Loucy (cell line): ENCODE results near the gene CENPP.

Experiments
- H2AFZ ChIP-seq: fragments of 200-600 bp; sonication (generic); 2 replicates; pipeline ENCODE4 v1.6.0; 2016; ENCODE audit warnings: antibody characterized with exemption, mild to moderate bottlenecking, low read length, moderate library complexity
- H3F3A ChIP-seq: fragments of 200-600 bp; 2 replicates; pipeline ENCODE4 v1.6.0; 2016; ENCODE audit warnings: antibody characterized with exemption, low read depth, mild to moderate bottlenecking
- H3K27me3 ChIP-seq: fragments of 200-600 bp; sonication (generic); 2 replicates; pipeline ENCODE4 v1.6.1; 2014; ENCODE audit warnings: low read length, mild to moderate bottlenecking; ENCODE audit not compliant: insufficient read depth, poor library complexity, severe bottlenecking
- H3K36me3 ChIP-seq: fragments of 200-600 bp; sonication (generic); 2 replicates; pipeline ENCODE4 v1.6.1; 2016; ENCODE audit warnings: low read length; ENCODE audit not compliant: insufficient read depth
- H3K4me1 ChIP-seq: fragments of 200-600 bp; sonication (generic); 2 replicates; pipeline ENCODE4 v1.5.1; 2014; ENCODE audit warnings: low read length, mild to moderate bottlenecking; ENCODE audit not compliant: insufficient read depth, poor library complexity, severe bottlenecking
- H3K4me2 ChIP-seq: fragments of 200-600 bp; sonication (generic); 2 replicates; pipeline ENCODE4 v1.6.0; 2014; ENCODE audit warnings: antibody characterized with exemption, low read length, low read depth, mild to moderate bottlenecking; ENCODE audit not compliant: poor library complexity, severe bottlenecking
- H3K4me3 ChIP-seq: fragments of 200-600 bp; sonication (generic); 2 replicates; pipeline ENCODE4 v1.5.1; 2014; ENCODE audit warnings: low read length, mild to moderate bottlenecking, mixed read lengths; ENCODE audit not compliant: poor library complexity, severe bottlenecking
- H3K79me2 ChIP-seq: fragments of 200-600 bp; sonication (generic); 2 replicates; pipeline ENCODE4 v1.6.1; 2014; ENCODE audit warnings: low read length; ENCODE audit not compliant: insufficient read depth
- H3K9ac ChIP-seq: fragments of 200-600 bp; sonication (generic); 2 replicates; pipeline ENCODE4 v1.6.0; 2014; ENCODE audit warnings: mild to moderate bottlenecking, low read depth, low read length, moderate library complexity; ENCODE audit not compliant: poor library complexity, severe bottlenecking
- H3K9me2 ChIP-seq: fragments of 200-600 bp; sonication (generic); replicated peaks from 2 replicates; pipeline ENCODE4 v1.6.1; 2016; ENCODE audit warnings: low read depth, low read length, mixed read lengths
- H3K9me3 ChIP-seq: fragments of 200-600 bp; sonication (generic); 2 replicates; pipeline ENCODE4 v1.6.1; 2014; ENCODE audit warnings: mild to moderate bottlenecking, antibody characterized with exemption, low read length, low read depth; ENCODE audit not compliant: insufficient read depth
- H4K20me1 ChIP-seq: fragments of 200-600 bp; sonication (generic); 2 replicates; pipeline ENCODE4 v1.6.0; 2014; ENCODE audit warnings: antibody characterized with exemption, low read length, mild to moderate bottlenecking; ENCODE audit not compliant: insufficient read depth, poor library complexity, severe bottlenecking
- EZH2phosphoT487 ChIP-seq: fragments of 200-600 bp; IDR thresholded peaks from 2 replicates; pipeline ENCODE4 v1.6.1; 2018; ENCODE audit warnings: antibody characterized with exemption, mild to moderate bottlenecking, moderate library complexity, borderline replicate concordance
- TF ChIP-seq, protein P1 (sequence below): fragments of 200-600 bp; sonication (generic); conservative IDR thresholded peaks from 2 replicates; pipeline ENCODE4 v1.5.1; 2014; ENCODE audit warnings: mild to moderate bottlenecking, antibody characterized with exemption, low read length

Gene CENPP

DNA sequence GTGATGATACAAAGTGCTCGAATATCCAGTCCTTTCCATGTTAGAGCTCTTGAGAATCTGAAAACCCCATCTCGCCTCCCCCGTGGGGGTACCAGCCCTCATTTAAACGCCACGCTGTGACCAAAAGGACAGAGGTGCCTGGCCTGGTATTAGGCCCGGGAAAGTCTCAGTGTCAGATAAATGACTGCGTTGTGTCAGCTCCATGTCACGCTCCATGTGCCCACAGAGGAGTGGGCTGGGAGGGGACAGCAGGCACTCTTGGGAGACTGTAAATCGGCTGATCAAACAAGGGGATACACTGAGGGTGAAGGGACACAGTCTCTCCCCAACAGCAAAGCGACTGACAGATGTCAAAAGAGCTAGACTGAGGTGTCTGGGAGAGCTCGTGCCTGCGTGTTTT, 275.7 kb downstream of the CENPP start:
- Histone ChIP-seq H3K4me3 (no peak overlapping the region), H3K4me1 (peaks cover 9% of the 10 kb centered on the region), H3K36me3 (no peaks in the 10 kb centered on the region), H3F3A (no peaks in the 10 kb centered on the region), H3K9ac (no peak overlapping the region), H3K27me3 (no peaks in the 10 kb centered on the region), H3K9me2 (no peaks in the 10 kb centered on the region), H3K79me2 (no peaks in the 10 kb centered on the region), H2AFZ (no peak overlapping the region), H3K4me2 (no peak overlapping the region), H3K9me3 (0 out of 2 replicates have a peak, but pooled peaks cover 6% of the 10 kb centered on the region), H4K20me1 (no peaks in the 10 kb centered on the region)
- TF ChIP-seq EZH2phosphoT487: no peak
- TF ChIP-seq, protein P1, sequence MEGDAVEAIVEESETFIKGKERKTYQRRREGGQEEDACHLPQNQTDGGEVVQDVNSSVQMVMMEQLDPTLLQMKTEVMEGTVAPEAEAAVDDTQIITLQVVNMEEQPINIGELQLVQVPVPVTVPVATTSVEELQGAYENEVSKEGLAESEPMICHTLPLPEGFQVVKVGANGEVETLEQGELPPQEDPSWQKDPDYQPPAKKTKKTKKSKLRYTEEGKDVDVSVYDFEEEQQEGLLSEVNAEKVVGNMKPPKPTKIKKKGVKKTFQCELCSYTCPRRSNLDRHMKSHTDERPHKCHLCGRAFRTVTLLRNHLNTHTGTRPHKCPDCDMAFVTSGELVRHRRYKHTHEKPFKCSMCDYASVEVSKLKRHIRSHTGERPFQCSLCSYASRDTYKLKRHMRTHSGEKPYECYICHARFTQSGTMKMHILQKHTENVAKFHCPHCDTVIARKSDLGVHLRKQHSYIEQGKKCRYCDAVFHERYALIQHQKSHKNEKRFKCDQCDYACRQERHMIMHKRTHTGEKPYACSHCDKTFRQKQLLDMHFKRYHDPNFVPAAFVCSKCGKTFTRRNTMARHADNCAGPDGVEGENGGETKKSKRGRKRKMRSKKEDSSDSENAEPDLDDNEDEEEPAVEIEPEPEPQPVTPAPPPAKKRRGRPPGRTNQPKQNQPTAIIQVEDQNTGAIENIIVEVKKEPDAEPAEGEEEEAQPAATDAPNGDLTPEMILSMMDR: no peak

DNA sequence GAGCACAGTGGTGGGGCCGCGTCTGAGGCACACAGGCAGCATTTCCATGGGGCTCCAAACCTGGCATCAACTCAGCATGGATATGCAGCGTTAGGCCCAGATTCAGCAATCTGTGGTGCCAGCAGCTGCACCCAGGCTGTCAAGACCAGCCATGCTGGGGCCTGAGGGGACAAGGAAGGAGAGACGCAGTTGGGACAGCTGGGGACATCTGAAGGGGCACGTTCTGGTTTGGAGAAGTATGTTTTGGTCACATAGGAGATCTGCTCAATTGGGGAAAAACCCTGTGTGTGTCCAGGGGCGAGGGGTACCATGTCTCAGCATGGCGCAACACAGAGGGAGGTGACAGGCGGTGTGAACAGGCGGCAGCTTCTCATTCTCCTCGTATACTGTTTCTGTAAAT, 276.7 kb downstream of the CENPP start:
- Histone ChIP-seq H3K79me2 (no peaks in the 10 kb centered on the region), H3K27me3 (no peaks in the 10 kb centered on the region), H2AFZ (no peak overlapping the region), H4K20me1 (no peaks in the 10 kb centered on the region), H3F3A (no peaks in the 10 kb centered on the region), H3K36me3 (no peaks in the 10 kb centered on the region), H3K9ac (no peak overlapping the region), H3K9me2 (no peaks in the 10 kb centered on the region), H3K4me3 (no peak overlapping the region), H3K4me1 (peaks cover 3% of the 10 kb centered on the region), H3K9me3 (0 out of 2 replicates have a peak, but pooled peaks cover 6% of the 10 kb centered on the region), H3K4me2 (no peak overlapping the region)
- TF ChIP-seq EZH2phosphoT487: no peak
- TF ChIP-seq, protein P1: no peak

DNA sequence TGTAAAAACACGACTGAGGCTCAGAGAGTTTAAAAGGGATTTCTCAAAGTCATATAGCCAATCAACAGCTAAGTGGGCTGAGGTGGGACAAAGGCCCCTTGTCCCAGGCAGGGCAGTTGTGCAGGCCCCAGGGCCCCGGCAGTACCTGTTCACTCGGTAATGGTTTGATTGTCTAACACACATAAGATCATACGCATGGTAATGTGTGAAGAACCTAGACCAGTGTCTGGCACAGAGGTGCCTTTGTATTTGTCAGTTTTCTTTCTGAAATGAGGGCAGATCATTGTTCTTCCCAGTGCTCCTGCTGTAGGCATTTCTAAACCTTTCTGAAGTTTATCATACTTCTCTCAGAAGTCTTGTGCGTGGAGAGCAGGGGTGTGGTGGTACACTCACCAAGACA, 277.3 kb downstream of the CENPP start:
- Histone ChIP-seq H2AFZ (no peak overlapping the region), H3K4me2 (no peak overlapping the region), H3K4me1 (peaks cover 3% of the 10 kb centered on the region), H3K9me2 (no peaks in the 10 kb centered on the region), H3K9ac (no peak overlapping the region), H3K79me2 (no peaks in the 10 kb centered on the region), H3K36me3 (no peaks in the 10 kb centered on the region), H3F3A (no peaks in the 10 kb centered on the region), H3K27me3 (no peaks in the 10 kb centered on the region), H3K4me3 (no peak overlapping the region), H4K20me1 (no peaks in the 10 kb centered on the region), H3K9me3 (0 out of 2 replicates have a peak, but pooled peaks cover 6% of the 10 kb centered on the region)
- TF ChIP-seq, protein P1: no peak
- TF ChIP-seq EZH2phosphoT487: no peak
